Mesenchymal stem cell (in vitro differentiated cells and primary cell): Measurements from ENCODE around the gene TBC1D22A.
A peak's percentile ranks its signal among the peaks of the same experiment; 100 is the strongest.

ENCODE experiments used
- DNase-seq: peaks from one replicate; pipeline ENCODE4 v3.0.0-alpha.2; 2013
- H2AFZ ChIP-seq: one replicate; pipeline ENCODE4 v1.6.1; 2013; ENCODE audit warnings: low read depth, mild to moderate bottlenecking, control low read depth, inconsistent platforms, low read length, moderate library complexity
- H2AK5ac ChIP-seq: 2 replicates; pipeline ENCODE4 v1.6.1; 2013; ENCODE audit warnings: low read length, moderate library complexity, mild to moderate bottlenecking, inconsistent platforms; ENCODE audit not compliant: severe bottlenecking
- H2BK120ac ChIP-seq: one replicate; pipeline ENCODE4 v1.6.1; 2013; ENCODE audit warnings: low read depth, mild to moderate bottlenecking, inconsistent platforms, low read length, moderate library complexity
- H2BK12ac ChIP-seq, 2 experiments: one replicate each; pipeline ENCODE4 v1.6.1; 2013; ENCODE audit warnings: inconsistent platforms in 2 of 2, low read length in 2 of 2, mild to moderate bottlenecking in 2 of 2, moderate library complexity in 2 of 2, control low read depth in 1 of 2
- H2BK15ac ChIP-seq: one replicate; pipeline ENCODE4 v1.6.1; 2013; ENCODE audit warnings: mild to moderate bottlenecking, low read depth, inconsistent platforms; ENCODE audit not compliant: poor library complexity, severe bottlenecking
- H2BK5ac ChIP-seq: 2 replicates; pipeline ENCODE4 v1.6.1; 2013; ENCODE audit warnings: low read depth, mild to moderate bottlenecking, low read length, control low read depth, inconsistent platforms; ENCODE audit not compliant: poor library complexity, severe bottlenecking
- H3K14ac ChIP-seq, 2 experiments: one replicate each; pipeline ENCODE4 v1.6.1; 2013; ENCODE audit warnings: inconsistent platforms in 2 of 2, low read length in 2 of 2, control low read depth in 1 of 2, mild to moderate bottlenecking in 1 of 2, moderate library complexity in 1 of 2
- H3K18ac ChIP-seq, 2 experiments: one replicate each; pipeline ENCODE4 v1.6.1; 2013; ENCODE audit warnings: inconsistent platforms in 2 of 2, low read length in 2 of 2, control low read depth in 1 of 2, low read depth in 1 of 2, mild to moderate bottlenecking in 1 of 2
- H3K23ac ChIP-seq, 2 experiments: one replicate each; pipeline ENCODE4 v1.6.1; 2013; ENCODE audit warnings: inconsistent platforms in 2 of 2, low read length in 2 of 2, mild to moderate bottlenecking in 2 of 2, moderate library complexity in 2 of 2, control low read depth in 1 of 2
- H3K27ac ChIP-seq: 2 replicates; pipeline ENCODE4 v1.5.1; 2013; ENCODE audit warnings: mild to moderate bottlenecking, moderate library complexity, low read length, control low read depth, inconsistent platforms; ENCODE audit not compliant: poor library complexity, severe bottlenecking
- H3K27me3 ChIP-seq, 2 experiments: 2 replicates each; pipeline versions ENCODE4 v1.6.1 to v1.7.0; 2013; ENCODE audit warnings: low read length in 2 of 2, mild to moderate bottlenecking in 2 of 2, moderate library complexity in 2 of 2, control low read depth in 1 of 2, inconsistent platforms in 1 of 2; ENCODE audit not compliant: control insufficient read depth in 1 of 2, insufficient read depth in 1 of 2
- H3K36me3 ChIP-seq, 2 experiments: 2 replicates each; pipeline versions ENCODE4 v1.6.1 to v1.7.0; 2013; ENCODE audit warnings: low read length in 2 of 2, control low read depth in 1 of 2, inconsistent platforms in 1 of 2, low read depth in 1 of 2, mild to moderate bottlenecking in 1 of 2; ENCODE audit not compliant: insufficient read depth in 2 of 2, control insufficient read depth in 1 of 2
- H3K4ac ChIP-seq, 2 experiments: one replicate each; pipeline ENCODE4 v1.6.1; 2013; ENCODE audit warnings: inconsistent platforms in 2 of 2, low read length in 2 of 2, mild to moderate bottlenecking in 2 of 2, moderate library complexity in 2 of 2, control low read depth in 1 of 2, low read depth in 1 of 2
- H3K4me1 ChIP-seq: 2 replicates; pipeline ENCODE4 v1.6.1; 2013; ENCODE audit warnings: low read depth, low read length, control low read depth; ENCODE audit not compliant: control insufficient read depth, insufficient read depth
- H3K4me2 ChIP-seq: 2 replicates; pipeline ENCODE4 v1.6.1; 2013; ENCODE audit warnings: low read length, mild to moderate bottlenecking, inconsistent platforms; ENCODE audit not compliant: poor library complexity, severe bottlenecking
- H3K4me3 ChIP-seq, 2 experiments: 2 replicates each; pipeline versions ENCODE4 v1.5.1 to v1.7.0; 2013; ENCODE audit warnings: low read length in 2 of 2, mild to moderate bottlenecking in 2 of 2, control low read depth in 1 of 2, low read depth in 1 of 2; ENCODE audit not compliant: insufficient read depth in 1 of 2
- H3K79me1 ChIP-seq: replicated peaks from 2 replicates; pipeline ENCODE4 v1.6.1; 2013; ENCODE audit warnings: mild to moderate bottlenecking, control low read depth, low read length, inconsistent platforms; ENCODE audit not compliant: poor library complexity, severe bottlenecking
- H3K9ac ChIP-seq: 2 replicates; pipeline ENCODE4 v1.7.0; 2013; ENCODE audit warnings: mild to moderate bottlenecking, low read length, moderate library complexity
- H3K9me3 ChIP-seq: 2 replicates; pipeline ENCODE4 v1.7.0; 2013; ENCODE audit warnings: mild to moderate bottlenecking, low read length; ENCODE audit not compliant: control insufficient read depth
- H4K8ac ChIP-seq: one replicate; pipeline ENCODE4 v1.6.1; 2013; ENCODE audit warnings: inconsistent platforms, mild to moderate bottlenecking, low read length, moderate library complexity
- H4K91ac ChIP-seq: one replicate; pipeline ENCODE4 v1.6.1; 2013; ENCODE audit warnings: mild to moderate bottlenecking, low read length, inconsistent platforms
- WGBS: methylation state at CpG from one replicate; pipeline ENCODE4 v1.1.7; 2013; ENCODE audit warnings: mixed read lengths; 5-methylcytosine and 5-hydroxymethylcytosine counted together

Gene TBC1D22A

GRCh38 chr22:46993633-46994032, 231.2 kb downstream of the TBC1D22A start:
- Histone ChIP-seq H3K27ac (no peak overlapping the region), H4K8ac (no peak overlapping the region), H3K18ac (no peak overlapping the region), H3K4me2 (no peak overlapping the region), H4K91ac (no peak overlapping the region), H2BK5ac (no peak overlapping the region), H2AK5ac (no peak overlapping the region), H3K14ac (no peak overlapping the region), H2BK15ac (peak overlapping the region; percentile 23), H3K9ac (no peak overlapping the region), H3K4me3 (no peak overlapping the region), H3K27me3 (no peaks in the 10 kb centered on the region), H3K36me3 (peaks cover 25 to 41% of the 10 kb centered on the region in 2 experiments), H3K9me3 (no peaks in the 10 kb centered on the region), H3K4me1 (peaks cover 6% of the 10 kb centered on the region), H2BK120ac (no peak overlapping the region), H2AFZ (no peak overlapping the region), H2BK12ac (no peak overlapping the region), H3K23ac (no peak overlapping the region), H3K79me1 (peaks cover 19% of the 10 kb centered on the region), H3K4ac (no peak overlapping the region)
- DNase-seq = no peak
- WGBS = 73% methylated on average over 13 of the region's 14 CpGs

GRCh38 chr22:46994265-46994664, 231.8 kb downstream of the TBC1D22A start:
- no peak for DNase-seq
- Histone ChIP-seq H3K18ac (no peak overlapping the region), H3K4me1 (peaks cover 6% of the 10 kb centered on the region), H2BK12ac (no peak overlapping the region), H4K8ac (no peak overlapping the region), H3K4me3 (peak overlapping the region in 1 of 2 experiments; percentile 17), H3K9me3 (no peaks in the 10 kb centered on the region), H2BK120ac (no peak overlapping the region), H3K36me3 (peaks cover 30 to 44% of the 10 kb centered on the region in 2 experiments), H3K27ac (no peak overlapping the region), H2AFZ (no peak overlapping the region), H3K27me3 (no peaks in the 10 kb centered on the region), H3K9ac (no peak overlapping the region), H2AK5ac (no peak overlapping the region), H4K91ac (no peak overlapping the region), H2BK15ac (no peak overlapping the region), H3K23ac (no peak overlapping the region), H3K79me1 (peaks cover 22% of the 10 kb centered on the region), H3K14ac (no peak overlapping the region), H2BK5ac (no peak overlapping the region), H3K4ac (no peak overlapping the region), H3K4me2 (no peak overlapping the region)
- WGBS = 92% methylated on average over 11 of the region's 11 CpGs

GRCh38 chr22:46994983-46995382, 232.5 kb downstream of the TBC1D22A start:
- no peak overlapping the region for H2BK5ac ChIP-seq
- no peak overlapping the region for H2AK5ac ChIP-seq
- H3K4ac ChIP-seq = no peak overlapping the region
- H3K27me3 ChIP-seq = no peaks in the 10 kb centered on the region
- no peak overlapping the region for H3K27ac ChIP-seq
- no peak overlapping the region for H3K23ac ChIP-seq
- 95% methylated on average over 13 of the region's 13 CpGs for WGBS
- no peak overlapping the region for H4K91ac ChIP-seq
- H3K9me3 ChIP-seq = no peaks in the 10 kb centered on the region
- peaks cover 6% of the 10 kb centered on the region for H3K4me1 ChIP-seq
- peaks cover 32 to 44% of the 10 kb centered on the region in 2 experiments for H3K36me3 ChIP-seq
- H4K8ac ChIP-seq = no peak overlapping the region
- H3K18ac ChIP-seq = no peak overlapping the region
- no peak overlapping the region for H3K14ac ChIP-seq
- no peak overlapping the region for H3K4me2 ChIP-seq
- H3K79me1 ChIP-seq = peaks cover 22% of the 10 kb centered on the region
- DNase-seq = no peak
- no peak overlapping the region for H3K9ac ChIP-seq
- H2BK120ac ChIP-seq = no peak overlapping the region
- no peak overlapping the region for H2BK15ac ChIP-seq
- no peak overlapping the region for H2BK12ac ChIP-seq
- no peak overlapping the region for H2AFZ ChIP-seq
- H3K4me3 ChIP-seq = no peak overlapping the region

GRCh38 chr22:46995501-46996360, 233.3 kb downstream of the TBC1D22A start:
- Histone ChIP-seq H3K27ac (no peak overlapping the region), H3K79me1 (peaks cover 25% of the 10 kb centered on the region), H3K4me3 (no peak overlapping the region), H3K4ac (no peak overlapping the region), H3K4me2 (no peak overlapping the region), H2BK5ac (no peak overlapping the region), H2BK12ac (no peak overlapping the region), H4K91ac (no peak overlapping the region), H3K9ac (no peak overlapping the region), H4K8ac (no peak overlapping the region), H2AFZ (no peak overlapping the region), H3K14ac (no peak overlapping the region), H3K23ac (no peak overlapping the region), H2BK120ac (no peak overlapping the region), H2AK5ac (no peak overlapping the region), H3K4me1 (peaks cover 6% of the 10 kb centered on the region), H2BK15ac (no peak overlapping the region), H3K27me3 (no peaks in the 10 kb centered on the region), H3K9me3 (no peaks in the 10 kb centered on the region), H3K18ac (no peak overlapping the region), H3K36me3 (peaks cover 32 to 40% of the 10 kb centered on the region in 2 experiments)
- WGBS = 92% methylated on average over 24 of the region's 24 CpGs
- DNase-seq = no peak
